ENCODE results near the gene HOXD4. TPM values are rescaled to one million over a fixed set of nuclear protein-coding genes. Genes with fewer than 3 reads are reported as not detected.

HOXD4 gene
- total RNA-seq, 4 donors from 2014 or later = 0.29 to 1.4 TPM; not detected in 2

DNA sequence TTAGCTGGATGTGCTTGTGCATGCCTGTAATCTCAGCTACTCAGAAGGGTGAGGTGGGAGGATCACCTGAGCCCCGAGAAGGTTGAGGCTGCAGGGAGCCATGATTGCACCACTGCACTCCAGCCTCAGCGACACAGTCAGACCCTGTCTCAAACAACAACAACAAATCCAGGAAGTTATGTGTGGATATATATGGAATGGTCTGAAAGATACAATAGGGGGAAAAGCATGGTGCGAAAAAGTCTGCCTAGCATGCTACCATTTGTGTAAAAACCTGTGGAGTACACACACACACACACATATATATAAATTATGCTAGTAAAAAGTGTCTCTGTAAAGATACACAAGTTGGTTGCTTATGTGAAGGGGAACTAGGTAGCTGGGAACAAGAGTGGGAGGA is 30.2 kb downstream of the HOXD4 start:
- no peaks in the 10 kb centered on the region for H3K36me3 ChIP-seq
- H3K27ac ChIP-seq = no peak overlapping the region
- intact Hi-C loops (cut with DNase I; ENCODE audit: low total_unique reads) = no loop called here
- DNase-seq (no peak), ATAC-seq (no peak)
- TF ChIP-seq, protein P1, sequence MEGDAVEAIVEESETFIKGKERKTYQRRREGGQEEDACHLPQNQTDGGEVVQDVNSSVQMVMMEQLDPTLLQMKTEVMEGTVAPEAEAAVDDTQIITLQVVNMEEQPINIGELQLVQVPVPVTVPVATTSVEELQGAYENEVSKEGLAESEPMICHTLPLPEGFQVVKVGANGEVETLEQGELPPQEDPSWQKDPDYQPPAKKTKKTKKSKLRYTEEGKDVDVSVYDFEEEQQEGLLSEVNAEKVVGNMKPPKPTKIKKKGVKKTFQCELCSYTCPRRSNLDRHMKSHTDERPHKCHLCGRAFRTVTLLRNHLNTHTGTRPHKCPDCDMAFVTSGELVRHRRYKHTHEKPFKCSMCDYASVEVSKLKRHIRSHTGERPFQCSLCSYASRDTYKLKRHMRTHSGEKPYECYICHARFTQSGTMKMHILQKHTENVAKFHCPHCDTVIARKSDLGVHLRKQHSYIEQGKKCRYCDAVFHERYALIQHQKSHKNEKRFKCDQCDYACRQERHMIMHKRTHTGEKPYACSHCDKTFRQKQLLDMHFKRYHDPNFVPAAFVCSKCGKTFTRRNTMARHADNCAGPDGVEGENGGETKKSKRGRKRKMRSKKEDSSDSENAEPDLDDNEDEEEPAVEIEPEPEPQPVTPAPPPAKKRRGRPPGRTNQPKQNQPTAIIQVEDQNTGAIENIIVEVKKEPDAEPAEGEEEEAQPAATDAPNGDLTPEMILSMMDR (IDR thresholded peaks at IDR 0.05 in 4 of 5, conservative IDR thresholded peaks at IDR 0.05 in 1 of 5) = no peak
- TF ChIP-seq POLR2A (IDR thresholded peaks at IDR 0.05) = no peak
- H3K4me3 ChIP-seq = no peak overlapping the region
- no peaks in the 10 kb centered on the region for H3K9me3 ChIP-seq
- in situ Hi-C loops (cut with MboI; ENCODE audit: low sequenced_read_pairs in 4 of 4) = no loop called here
- H3K27me3 ChIP-seq = peaks cover 26 to 42% (median 28%) of the 10 kb centered on the region in 3 donors
- peaks cover 0 to 7% of the 10 kb centered on the region in 2 donors for H3K4me1 ChIP-seq

DNA sequence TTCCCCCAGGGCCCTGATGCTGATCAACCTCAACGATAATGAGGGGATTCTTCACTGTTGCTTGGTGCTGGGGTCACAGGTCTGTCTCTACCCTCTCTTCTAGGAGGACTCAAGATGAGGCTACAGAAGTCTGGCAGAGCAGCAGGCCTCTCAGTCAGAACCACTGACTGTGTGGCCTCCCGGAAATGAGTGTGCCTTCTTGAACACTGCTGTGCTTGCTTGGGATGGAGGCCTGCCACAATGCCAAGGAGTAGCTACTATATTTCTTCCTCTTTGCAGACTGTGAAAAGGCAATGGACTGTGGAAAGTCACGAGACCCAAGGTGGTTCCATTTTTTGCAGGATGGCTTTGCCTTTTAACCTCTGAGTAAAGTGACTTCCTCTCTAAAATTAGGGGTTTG is 31.3 kb downstream of the HOXD4 start:
- no peak for TF ChIP-seq POLR2A (IDR thresholded peaks at IDR 0.05)
- TF ChIP-seq, protein P1 (IDR thresholded peaks at IDR 0.05 in 4 of 5, conservative IDR thresholded peaks at IDR 0.05 in 1 of 5) = no peak
- ATAC-seq (no peak), DNase-seq (no peak)
- in situ Hi-C loops (cut with MboI; ENCODE audit: low sequenced_read_pairs in 4 of 4) = no loop called here
- no peak overlapping the region for H3K27ac ChIP-seq
- H3K9me3 ChIP-seq = no peaks in the 10 kb centered on the region
- H3K27me3 ChIP-seq = peaks cover 22 to 39% (median 25%) of the 10 kb centered on the region in 3 donors
- no peak overlapping the region for H3K4me3 ChIP-seq
- H3K36me3 ChIP-seq = no peaks in the 10 kb centered on the region
- peaks cover 0 to 8% of the 10 kb centered on the region in 2 donors for H3K4me1 ChIP-seq
- intact Hi-C loops (cut with DNase I; ENCODE audit: low total_unique reads) = no loop called here

DNA sequence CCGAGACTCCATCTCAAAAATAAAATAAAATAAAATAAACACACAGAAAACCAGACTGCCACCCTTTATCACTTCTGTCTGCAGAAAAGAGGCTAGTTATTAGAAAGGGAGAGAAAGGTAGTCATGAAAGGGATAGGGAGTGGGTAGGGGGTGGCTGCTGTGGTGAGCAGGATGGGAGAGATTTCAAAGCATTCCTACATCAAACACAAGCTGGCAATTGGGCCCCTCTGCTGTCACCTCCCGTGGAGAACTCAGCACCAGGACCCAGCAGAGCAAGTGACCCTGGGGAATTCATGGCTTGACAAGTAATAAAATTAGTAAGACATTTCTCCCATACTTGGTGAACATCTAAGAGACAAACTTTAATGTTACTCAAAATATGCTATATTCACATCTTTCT is 33.4 kb downstream of the HOXD4 start:
- Histone ChIP-seq H3K4me1 (peaks cover 3 to 10% of the 10 kb centered on the region in 2 donors), H3K4me3 (no peak overlapping the region), H3K27me3 (peaks cover 27 to 32% (median 31%) of the 10 kb centered on the region in 3 donors), H3K9me3 (no peaks in the 10 kb centered on the region), H3K27ac (no peak overlapping the region), H3K36me3 (no peaks in the 10 kb centered on the region)
- ATAC-seq (no peak), DNase-seq (no peak)
- in situ Hi-C loops (cut with MboI; ENCODE audit: low sequenced_read_pairs in 4 of 4) (no loop called here), intact Hi-C loops (cut with DNase I; ENCODE audit: low total_unique reads) (loop anchor here (5.0 kb wide), 1 partner anchor 42 kb away; no protein-coding TSS in a partner anchor)
- TF ChIP-seq, protein P1 (IDR thresholded peaks at IDR 0.05 in 4 of 5, conservative IDR thresholded peaks at IDR 0.05 in 1 of 5) = no peak
- TF ChIP-seq POLR2A (IDR thresholded peaks at IDR 0.05) = no peak

DNA sequence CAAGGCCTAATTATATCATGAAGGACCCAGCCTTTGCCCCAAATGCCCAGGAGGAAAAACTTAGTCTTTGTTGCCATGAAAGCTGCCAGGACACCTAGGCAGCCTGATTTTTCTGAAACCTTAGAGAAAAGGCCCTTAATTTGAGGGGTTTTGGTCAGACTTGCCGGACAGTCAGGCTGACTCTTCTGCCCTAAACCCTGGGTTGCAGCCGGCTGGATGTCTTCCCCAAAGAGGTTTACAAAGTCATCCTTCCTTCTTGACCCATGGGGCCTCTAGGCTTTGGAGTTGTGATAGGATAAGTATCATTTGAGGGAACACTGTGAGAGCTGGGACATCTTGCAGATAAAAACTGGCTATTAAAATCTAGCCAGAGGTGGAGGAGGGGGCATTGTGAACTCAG is 34.7 kb downstream of the HOXD4 start:
- no peak for TF ChIP-seq POLR2A (IDR thresholded peaks at IDR 0.05)
- TF ChIP-seq, protein P1 (IDR thresholded peaks at IDR 0.05 in 4 of 5, conservative IDR thresholded peaks at IDR 0.05 in 1 of 5) = no peak
- in situ Hi-C loops (cut with MboI; ENCODE audit: low sequenced_read_pairs in 4 of 4) = no loop called here
- Histone ChIP-seq H3K36me3 (no peaks in the 10 kb centered on the region), H3K4me1 (peaks cover 3 to 10% of the 10 kb centered on the region in 2 donors), H3K4me3 (no peak overlapping the region), H3K27ac (no peak overlapping the region), H3K27me3 (peaks cover 32 to 36% (median 34%) of the 10 kb centered on the region in 3 donors), H3K9me3 (no peaks in the 10 kb centered on the region)
- ATAC-seq (no peak), DNase-seq (no peak)
- intact Hi-C loops (cut with DNase I; ENCODE audit: low total_unique reads) = loop anchor here (5.0 kb wide), 1 partner anchor 44 kb away; no protein-coding TSS in a partner anchor
